HG03060 (cell line): Measurements from ENCODE around the gene FOXS1.

Experiments used
- ATAC-seq: cut with Tn5 transposase; IDR thresholded peaks from one replicate; pipeline ENCODE4 v1.9.1; 2021; ENCODE audit warnings: low read depth, moderate number of reproducible peaks; ENCODE audit not compliant: unreplicated experiment

The FOXS1 gene

GRCh38 chr20:31845300-31845863 lies at the start of gene FOXS1:
Gene FOXS1 (minus strand): TSS chr20:31845604. CDS start chr20:31845542, 62 bp downstream.
- ATAC-seq, result no peak

DNA sequence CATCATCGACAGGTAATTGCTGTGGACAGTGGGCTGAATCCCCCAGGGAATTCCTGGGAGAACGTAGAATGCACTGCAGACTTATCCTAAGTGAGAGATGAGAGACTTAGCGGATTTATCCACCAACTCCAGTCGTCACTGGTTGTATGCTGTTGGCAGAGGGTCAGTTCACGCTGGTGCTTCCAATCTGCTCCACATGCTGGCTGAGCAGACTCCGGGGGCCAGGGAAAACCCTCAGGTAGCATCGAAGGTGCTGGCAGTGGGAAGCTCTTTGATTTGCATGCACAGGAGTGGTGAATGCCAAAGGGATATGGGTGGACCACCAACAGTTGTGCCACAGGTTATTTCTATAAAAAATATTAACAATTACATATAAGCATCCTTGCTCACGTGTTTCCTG lies 45.2 kb upstream of the FOXS1 start:
- no peak for ATAC-seq

DNA sequence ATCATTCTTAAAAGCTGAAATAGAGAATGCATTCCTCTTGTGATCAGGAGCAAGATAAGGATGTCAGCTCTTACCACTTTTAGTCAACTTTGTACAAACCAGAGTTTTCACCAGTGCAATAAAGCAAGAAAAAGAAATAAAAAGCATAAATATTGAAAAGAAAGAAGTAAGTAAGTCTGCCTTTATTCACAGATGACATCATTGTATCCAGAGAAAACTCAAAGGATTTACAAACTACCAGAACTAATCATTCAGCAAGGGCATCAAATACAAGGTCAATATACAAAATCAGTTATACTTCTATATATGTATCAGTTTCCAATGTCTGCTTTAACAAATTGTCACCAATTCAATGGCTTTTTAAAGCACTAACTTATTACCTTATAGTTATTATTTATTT lies 38.4 kb upstream of the FOXS1 start:
- ATAC-seq, result no peak

DNA sequence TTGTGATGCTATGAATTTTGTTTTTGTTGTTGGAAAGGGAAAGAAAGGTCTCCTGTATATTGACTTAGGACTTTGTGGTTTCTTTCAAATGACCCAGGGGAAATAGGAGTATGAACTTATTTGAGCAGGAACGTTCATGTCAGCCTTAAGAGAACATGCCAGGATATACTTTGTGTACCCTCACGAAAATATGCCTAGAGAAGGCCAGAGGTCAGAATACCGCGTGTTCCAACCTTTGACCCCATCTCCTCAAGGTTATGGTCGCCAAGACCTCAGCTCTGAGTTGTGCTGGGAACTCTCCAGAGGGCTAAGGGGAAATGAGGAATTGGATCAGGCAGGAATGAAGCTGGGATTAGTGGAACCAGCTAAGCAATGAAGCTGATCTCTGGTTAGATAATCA lies 36.5 kb upstream of the FOXS1 start:
- no peak for ATAC-seq

DNA sequence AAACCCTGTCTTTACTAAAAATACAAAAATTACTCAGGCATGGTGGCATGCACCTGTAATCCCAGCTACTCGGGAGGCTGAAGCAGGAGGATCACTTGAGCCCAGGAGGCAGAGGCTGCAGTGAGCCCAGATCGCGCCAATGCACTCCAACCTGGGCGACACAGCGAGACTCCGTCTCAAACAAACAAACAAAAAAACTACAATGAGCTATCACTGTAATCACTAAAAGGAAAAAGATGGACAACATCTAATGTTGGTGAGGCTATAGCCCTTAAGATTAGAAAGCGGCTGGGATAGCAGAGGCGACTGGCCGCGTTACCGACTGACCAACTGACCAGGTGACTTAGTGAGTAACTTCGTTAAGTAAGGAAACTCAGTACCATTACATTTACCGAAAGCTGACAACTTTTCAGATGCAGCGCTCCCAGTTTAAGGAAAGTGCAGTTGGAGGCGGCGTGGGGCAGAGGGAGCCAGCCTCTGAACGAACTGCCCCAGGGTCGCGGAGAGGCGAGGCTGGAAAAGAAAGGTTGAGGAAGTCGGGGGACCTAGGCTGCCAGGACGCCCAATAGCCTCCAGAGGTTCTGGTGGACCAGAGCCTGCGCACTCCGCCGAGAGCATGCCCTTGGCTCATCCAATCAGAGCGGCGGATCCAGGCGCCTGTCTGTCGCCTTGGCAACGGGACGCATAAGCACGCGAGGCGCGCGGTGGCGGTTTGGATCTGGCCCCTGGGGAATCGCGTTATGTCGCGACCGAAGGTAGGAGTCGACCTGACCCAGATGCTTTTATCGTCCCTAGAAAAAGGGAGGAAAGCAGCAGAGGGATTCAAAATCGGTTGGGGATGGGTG lies 34.0 kb upstream of the FOXS1 start:
- no peak for ATAC-seq

DNA sequence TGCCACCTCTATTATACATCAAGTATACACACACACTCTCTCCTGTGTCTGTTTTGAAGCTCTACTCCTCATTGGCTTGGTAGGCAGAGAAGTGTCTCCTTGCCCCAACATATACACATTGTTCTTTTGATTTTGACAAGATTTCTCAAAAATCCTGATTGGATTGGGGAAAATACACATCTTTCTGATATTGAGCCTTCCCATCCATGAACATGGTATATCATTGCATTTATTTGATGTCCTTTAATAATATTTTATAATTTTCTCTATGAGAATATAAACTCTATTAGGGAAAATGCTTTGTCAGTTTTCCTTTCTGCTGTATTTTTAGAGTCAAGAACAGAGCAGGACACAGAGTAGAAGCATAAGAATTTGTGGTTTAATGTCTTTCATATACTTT lies 32.3 kb upstream of the FOXS1 start:
- no peak for ATAC-seq

GRCh38 chr20:31875671-31876070 lies 30.3 kb upstream of the FOXS1 start:
- no peak for ATAC-seq

- ATAC-seq, result no peak
These were observed 27.0 kb upstream of the FOXS1 start for GRCh38 chr20:31872406-31872805.

GRCh38 chr20:31871618-31871954 lies 26.2 kb upstream of the FOXS1 start:
- ATAC-seq, result no peak

DNA sequence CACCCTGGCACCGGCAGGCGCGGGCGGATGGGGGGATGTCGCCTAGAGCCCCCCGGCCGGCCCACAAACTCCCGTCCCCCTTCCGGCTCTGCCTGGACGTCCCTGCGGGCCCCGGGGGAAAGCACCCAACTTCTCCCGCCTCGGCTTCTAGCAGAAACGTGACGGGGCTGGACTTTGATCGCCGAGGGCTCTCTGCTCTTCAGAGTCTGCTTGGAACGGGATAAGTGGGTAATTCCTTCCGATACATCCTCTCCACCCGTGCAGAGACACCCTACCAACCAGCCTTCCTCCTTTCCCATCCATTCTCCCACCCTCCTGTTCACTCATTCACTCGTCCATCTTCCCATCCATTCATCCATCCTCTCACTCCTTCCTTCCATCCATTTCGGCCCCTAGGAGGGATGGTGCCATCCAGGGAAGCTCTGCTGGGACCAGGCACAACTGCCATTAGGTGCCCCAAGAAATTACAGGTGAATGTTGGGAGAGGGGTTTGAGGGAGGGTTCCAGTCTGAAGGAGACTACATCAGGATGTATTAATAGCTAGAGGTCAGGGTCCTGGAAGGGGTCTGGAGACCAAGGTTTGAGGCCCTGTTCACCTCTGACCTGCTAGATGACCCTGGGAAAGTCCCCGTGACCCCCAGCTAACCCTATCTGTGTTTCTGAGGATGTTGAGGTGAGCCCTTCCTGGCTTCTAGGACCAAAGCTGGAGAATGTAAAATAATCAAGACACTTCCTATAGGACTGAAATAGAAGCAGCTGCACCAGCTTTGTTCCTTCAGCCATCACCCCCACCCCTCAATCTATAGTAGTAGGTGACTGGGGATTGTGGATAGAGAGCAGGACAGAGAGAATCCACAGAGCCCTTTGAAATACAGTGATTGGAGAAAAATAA lies 25.6 kb upstream of the FOXS1 start:
- no peak for ATAC-seq

DNA sequence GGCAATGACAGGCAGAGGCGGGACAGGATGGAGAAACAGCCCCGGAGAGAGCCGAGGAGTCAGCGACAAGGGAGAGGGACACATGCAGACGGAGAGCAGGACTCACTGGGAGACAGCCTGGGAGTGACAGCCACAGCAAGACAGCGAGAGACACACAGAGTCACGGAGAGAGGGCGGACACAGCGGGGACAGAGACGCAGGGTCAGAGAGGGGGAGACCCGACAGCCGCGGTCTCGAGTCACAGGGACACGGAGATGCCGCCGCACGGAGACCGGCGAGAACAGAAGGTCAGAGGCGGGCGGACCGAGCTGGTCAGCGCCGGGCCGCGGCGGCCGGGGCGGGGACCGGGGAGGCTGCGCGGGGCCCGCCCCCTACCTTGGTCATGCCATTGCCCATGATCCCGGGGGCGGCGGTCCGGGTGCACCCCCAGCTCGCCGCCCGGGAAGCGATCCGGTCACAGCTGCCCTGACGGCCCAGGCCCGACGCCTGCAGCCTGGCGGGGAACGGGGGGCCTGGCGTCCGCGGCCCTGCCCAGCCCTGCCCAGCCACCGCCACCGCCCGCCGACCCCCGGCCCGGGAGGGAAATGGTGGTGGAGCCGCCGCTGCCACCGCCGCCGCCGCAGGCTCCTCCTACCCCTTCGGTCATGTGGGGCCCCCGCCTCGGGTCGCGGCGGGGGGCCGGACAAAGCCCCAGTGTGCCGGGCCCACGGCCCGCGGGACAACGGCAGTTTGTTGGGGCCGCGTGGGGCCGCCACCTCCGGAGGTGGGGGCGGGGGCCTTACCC lies 24.7 kb upstream of the FOXS1 start, which contains the start of the genes DUSP15 and TTLL9:
DUSP15 (minus strand) TSS at position 586 of the 784 bp plus-strand sequence; CDS start at position 396, 190 bp downstream.
TTLL9 (plus strand) TSS at position 693 of the 784 bp plus-strand sequence. CDS start 493 bp downstream, outside the sequence.
- ATAC-seq, result no peak

- no peak for ATAC-seq
These were observed 24.2 kb upstream of the FOXS1 start for GRCh38 chr20:31869673-31869941.

GRCh38 chr20:31868853-31869672 lies 23.7 kb upstream of the FOXS1 start:
- no peak for ATAC-seq

- no peak for ATAC-seq
These were observed 20.8 kb upstream of the FOXS1 start for GRCh38 chr20:31866221-31866620.

- ATAC-seq, result no peak
These were observed 19.4 kb upstream of the FOXS1 start for GRCh38 chr20:31864521-31865400.

GRCh38 chr20:31863296-31864085 lies 18.1 kb upstream of the FOXS1 start:
- no peak for ATAC-seq

DNA sequence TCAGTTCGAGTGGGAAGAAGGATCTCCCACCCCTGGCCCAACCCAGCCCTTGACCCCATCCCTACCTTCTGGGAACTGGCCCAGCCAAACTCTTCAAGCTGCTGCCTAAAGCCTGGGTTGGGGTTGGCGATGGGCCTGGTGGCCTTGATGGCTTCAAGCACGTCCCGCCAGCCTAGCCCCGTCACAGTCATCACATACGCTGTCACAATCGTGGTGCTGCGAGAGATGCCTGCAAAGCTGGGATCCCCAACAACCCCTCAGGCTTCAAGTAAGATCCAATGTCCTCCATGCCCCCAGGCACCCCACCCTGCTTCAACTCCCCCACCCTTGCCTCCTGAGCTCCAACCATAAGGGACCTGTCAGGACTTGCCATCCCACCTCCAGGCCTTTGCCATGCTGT lies 17.1 kb upstream of the FOXS1 start:
- ATAC-seq, result no peak

DNA sequence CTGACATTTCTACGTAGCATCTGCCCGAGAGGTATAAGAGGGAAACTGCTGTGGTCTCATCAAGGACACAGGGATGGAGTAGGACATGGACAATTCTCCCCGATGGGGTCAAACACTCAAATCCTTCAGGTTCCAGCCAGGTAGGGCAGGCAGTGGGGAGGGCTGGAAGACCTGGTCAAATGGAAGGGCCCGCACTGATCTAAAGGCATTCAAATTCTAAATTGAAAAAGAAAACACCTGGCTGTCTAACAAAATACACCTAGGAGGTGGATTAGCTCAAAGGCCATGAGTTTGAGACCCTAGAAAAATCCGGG lies 16.7 kb upstream of the FOXS1 start:
- ATAC-seq, result no peak
